Astrocyte of the spinal cord (primary cell): ENCODE measurements around the gene CX3CL1.

Experiments used
- DNase-seq: peaks from one replicate; pipeline ENCODE4 v3.0.0; 2011; ENCODE audit warnings: low read depth, low spot score
- H3K4me3 ChIP-seq: 2 replicates; pipeline ENCODE4 v1.5.1; 2011; ENCODE audit warnings: low read depth, mild to moderate bottlenecking, low read length, moderate library complexity
- CTCF ChIP-seq: IDR thresholded peaks from 2 replicates; pipeline ENCODE4 v1.5.1; 2012; ENCODE audit warnings: low read depth, mild to moderate bottlenecking, low read length, inconsistent platforms
- in situ Hi-C: cut with HindIII; loops from 2 replicates; pipeline ENCODE4 v1.10.0; 2017; ENCODE audit warnings: low sequenced_read_pairs

CX3CL1 gene

GRCh38 chr16:57386381-57386951 is 14.2 kb downstream of the CX3CL1 start:
- DNase-seq, result peak; percentile 71
- in situ Hi-C loops, result no loop called here
- TF ChIP-seq CTCF, result no peak
- H3K4me3 ChIP-seq, result no peak overlapping the region

GRCh38 chr16:57387598-57388354 is 15.5 kb downstream of the CX3CL1 start:
- TF ChIP-seq CTCF, result no peak
- in situ Hi-C loops, result no loop called here
- no peak overlapping the region for H3K4me3 ChIP-seq
- no peak for DNase-seq

- no peak for TF ChIP-seq CTCF
- H3K4me3 ChIP-seq, result no peak overlapping the region
- no peak for DNase-seq
- in situ Hi-C loops, result no loop called here
These were observed 16.2 kb downstream of the CX3CL1 start for GRCh38 chr16:57388359-57389086.

- in situ Hi-C loops, result no loop called here
- DNase-seq, result no peak
- no peak for TF ChIP-seq CTCF
- no peak overlapping the region for H3K4me3 ChIP-seq
These were observed 16.8 kb downstream of the CX3CL1 start for GRCh38 chr16:57389087-57389468.

GRCh38 chr16:57390636-57391295 is 18.5 kb downstream of the CX3CL1 start:
- no peak for DNase-seq
- no peak for TF ChIP-seq CTCF

GRCh38 chr16:57391300-57391699 is 19.0 kb downstream of the CX3CL1 start:
- TF ChIP-seq CTCF, result no peak
- in situ Hi-C loops, result no loop called here
- no peak overlapping the region for H3K4me3 ChIP-seq
- no peak for DNase-seq

More at GRCh38 chr16:57390636-57391295, 18.5 kb downstream of the CX3CL1 start:
- H3K4me3 ChIP-seq, result no peak overlapping the region
- in situ Hi-C loops, result no loop called here
